ENCODE results near the gene FAM111A. TPM values are rescaled to one million over a fixed set of nuclear protein-coding genes. Genes with fewer than 3 reads are reported as not detected.
"Not testable (repeated sequence)": the region's sequence is repeated elsewhere in the genome, so short reads cannot be mapped to it uniquely, and the experiment has no call there.

FAM111A gene, protein sequence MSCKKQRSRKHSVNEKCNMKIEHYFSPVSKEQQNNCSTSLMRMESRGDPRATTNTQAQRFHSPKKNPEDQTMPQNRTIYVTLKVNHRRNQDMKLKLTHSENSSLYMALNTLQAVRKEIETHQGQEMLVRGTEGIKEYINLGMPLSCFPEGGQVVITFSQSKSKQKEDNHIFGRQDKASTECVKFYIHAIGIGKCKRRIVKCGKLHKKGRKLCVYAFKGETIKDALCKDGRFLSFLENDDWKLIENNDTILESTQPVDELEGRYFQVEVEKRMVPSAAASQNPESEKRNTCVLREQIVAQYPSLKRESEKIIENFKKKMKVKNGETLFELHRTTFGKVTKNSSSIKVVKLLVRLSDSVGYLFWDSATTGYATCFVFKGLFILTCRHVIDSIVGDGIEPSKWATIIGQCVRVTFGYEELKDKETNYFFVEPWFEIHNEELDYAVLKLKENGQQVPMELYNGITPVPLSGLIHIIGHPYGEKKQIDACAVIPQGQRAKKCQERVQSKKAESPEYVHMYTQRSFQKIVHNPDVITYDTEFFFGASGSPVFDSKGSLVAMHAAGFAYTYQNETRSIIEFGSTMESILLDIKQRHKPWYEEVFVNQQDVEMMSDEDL
- total RNA-seq (2014; rRNA removed; shearing (Covaris generic)): 84.4 and 95.2 TPM in 2 replicates

DNA sequence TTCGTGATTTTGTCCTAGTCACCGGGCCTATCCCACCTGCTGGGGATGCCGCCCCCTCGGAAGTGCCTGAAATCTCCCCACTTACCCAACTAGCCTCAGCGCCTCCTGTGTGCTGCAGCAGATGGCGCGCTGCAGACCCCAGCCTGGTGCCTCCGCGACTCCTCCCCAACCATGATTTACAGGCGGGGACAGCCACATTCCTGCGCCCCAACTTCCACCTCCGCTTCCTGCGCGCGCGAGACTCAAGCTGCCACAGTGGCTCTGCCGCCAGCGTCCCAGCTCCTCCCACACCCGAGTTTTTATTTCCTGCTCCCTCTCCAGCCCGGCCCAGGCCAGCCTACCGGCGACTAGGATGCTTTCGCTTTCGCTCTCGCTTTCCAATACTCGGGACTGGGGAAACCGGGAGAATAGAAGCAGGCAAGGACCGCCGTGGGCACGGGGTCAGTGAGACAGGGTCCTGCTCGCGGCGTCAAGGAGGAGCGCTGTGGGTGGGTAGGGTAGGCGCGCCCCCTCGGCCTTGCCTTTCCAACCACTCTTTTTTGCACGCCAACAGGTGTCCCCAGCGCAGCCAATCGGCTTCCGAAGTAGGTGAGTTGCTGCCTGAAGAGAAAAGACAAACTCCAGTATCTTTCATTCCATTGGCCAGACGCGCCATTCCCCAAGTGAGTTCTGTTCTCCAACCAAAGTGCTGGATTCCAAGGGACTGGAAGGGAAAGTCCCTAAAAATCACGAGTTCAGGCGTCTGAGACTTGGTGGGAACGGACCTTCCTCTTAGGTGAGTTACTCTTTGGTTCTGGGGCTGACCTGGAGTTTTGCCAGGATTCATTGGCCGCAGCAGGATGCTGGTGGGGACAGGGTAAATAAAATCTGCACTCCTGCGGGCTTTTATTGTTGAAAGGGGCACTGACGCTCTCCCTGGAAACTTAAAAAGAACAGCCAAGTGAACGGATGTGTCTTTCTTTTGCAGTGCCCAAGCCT lies at the start of gene FAM111A:
TSS of gene FAM111A (plus strand) at position 327 of the 978 bp plus-strand sequence. CDS start 6,017 bp downstream, outside the sequence.
- DNase-seq (ENCODE audit: low spot score): peak; percentile 91

DNA sequence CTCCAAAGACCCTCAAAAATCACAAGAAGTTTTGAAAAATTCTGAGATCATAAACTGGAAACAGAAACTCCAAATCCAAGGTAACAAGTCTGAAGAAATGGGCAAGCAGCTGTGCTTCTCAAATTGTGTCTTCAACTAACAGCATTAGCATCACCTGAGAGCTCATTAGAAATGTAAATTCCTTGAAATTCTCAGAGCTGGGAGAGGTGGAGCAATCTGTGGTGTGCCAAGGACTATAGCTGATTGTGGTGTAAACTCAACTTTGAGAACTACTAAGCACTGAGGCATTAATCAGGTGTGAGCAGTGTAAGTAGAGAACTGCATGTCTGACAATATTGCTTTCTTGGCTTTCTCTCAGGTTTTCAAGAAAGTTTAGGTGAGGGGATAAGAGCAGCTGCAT lies 49.1 kb upstream of the FAM111A start:
- not testable (repeated sequence) for DNase-seq (ENCODE audit: low spot score)

DNA sequence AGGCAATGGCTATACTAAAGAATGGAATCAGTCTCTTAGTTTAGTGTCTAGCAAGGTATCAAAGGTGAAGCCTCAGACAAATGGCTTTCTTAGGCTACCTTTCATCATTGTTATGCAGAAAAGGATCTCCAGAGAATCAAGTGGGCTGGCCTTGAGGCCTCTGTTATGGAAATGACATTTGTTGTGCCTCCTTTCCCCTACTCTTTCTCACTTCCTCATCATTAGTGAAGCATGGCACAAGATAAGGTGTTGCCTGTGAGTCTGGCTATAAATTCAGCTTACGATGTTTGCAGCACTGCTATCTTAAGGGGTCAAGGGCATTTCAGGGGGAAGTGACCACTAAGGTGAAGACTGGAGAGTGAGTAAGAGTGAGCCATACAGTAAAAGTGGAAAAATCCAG lies 47.4 kb upstream of the FAM111A start:
- not testable (repeated sequence) for DNase-seq (ENCODE audit: low spot score)

DNA sequence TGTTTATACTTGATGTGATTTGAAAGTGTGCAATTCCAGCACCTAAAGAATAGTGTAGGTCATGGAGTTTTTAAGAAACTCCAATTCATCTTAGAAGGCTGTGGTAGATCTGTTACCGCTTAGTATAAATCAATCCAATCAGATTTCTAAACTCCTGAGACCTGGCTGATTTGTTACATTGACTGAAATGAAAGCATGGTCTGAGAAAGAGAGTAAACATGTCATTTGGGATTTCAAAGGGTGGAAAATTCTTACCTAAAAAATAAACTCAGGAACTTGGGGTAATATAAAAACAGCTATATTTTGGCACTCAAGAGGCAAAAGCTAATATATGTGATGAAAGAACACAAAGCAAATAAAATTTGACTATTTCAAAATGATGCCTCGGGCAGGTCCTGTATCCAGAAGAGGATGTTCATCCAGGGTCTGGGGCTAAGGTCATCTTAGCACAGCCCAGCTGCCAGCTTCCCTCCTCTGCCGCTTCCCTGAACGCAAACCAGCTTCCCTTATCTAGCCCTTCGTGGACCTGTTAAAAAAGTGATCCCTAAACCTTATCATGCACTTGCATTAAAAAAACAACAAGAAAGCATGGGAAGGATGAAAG lies 46.6 kb upstream of the FAM111A start:
- not testable (repeated sequence) for DNase-seq (ENCODE audit: low spot score)

DNA sequence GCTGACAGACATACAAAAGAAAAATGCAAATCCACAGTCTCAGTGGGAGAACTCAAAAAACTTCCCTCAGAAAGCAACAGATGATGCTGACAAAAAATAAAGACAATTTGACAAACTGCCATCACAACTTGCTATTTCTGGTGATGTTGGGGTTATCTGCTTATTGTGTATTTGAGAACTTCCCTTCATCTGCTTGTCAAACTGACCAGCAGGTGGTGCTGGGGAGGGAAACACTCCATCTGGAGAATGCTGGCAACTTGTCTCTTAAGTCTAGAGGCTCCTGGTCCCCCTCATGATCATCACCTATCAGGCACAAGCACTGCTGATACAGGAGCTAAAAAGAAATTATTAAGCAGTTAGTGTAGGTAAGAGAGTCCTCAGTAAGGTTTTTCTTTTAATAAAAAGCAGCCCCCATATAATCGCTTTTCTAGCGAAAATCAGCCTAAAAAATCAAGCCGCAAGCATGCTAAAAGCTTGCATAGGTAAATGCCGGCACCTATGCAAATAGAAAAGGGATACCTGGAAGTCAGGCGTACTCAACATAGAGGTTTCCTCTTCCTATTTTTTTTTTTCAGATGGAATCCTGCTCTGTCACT lies 45.4 kb upstream of the FAM111A start:
- DNase-seq (ENCODE audit: low spot score): peak; percentile 38

DNA sequence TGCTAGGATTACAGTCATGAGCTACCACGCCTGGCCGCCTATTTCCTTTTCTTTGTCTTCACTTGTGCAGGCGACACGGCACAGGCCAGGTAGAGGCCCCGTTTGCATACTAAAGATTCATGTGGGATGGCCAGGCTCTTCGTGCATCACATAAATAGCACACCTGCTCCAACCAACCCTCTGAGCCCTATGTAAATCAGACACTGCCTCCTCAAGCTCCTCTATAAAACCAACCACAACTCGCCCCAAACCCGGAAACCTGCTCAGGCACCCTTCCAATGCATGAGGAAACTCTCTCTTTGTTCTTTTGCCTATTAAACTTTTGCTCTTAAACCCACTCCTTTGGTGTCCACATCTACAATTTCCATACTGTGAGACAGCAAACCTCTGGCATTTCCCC lies 44.7 kb upstream of the FAM111A start:
- DNase-seq (ENCODE audit: low spot score): not testable (repeated sequence)

DNA sequence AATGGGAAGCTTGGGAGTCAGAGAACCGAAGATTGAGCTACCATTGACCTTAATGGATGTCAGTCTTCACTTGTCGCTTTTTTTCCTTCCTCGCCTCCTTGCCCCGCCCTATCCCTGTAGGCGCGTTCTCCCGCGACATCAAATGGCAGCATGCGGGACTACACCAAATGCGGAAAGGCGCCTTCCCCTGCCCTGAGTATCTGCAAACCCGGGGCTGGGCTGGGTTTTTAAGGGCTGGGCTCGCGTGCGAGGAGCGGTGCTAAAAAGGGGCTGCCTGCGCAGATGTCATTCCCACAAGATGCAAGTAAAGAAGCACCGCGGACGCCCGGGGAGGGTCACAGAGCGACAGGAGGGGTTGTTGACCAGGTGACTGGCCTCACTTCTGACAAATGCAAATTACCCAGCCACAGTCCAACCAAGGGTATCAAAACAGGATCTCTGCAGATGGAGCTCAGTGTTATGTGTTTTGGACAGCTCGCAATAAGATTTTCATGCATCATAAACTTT lies 40.3 kb upstream of the FAM111A start:
- DNase-seq (ENCODE audit: low spot score): peak; percentile 11

DNA sequence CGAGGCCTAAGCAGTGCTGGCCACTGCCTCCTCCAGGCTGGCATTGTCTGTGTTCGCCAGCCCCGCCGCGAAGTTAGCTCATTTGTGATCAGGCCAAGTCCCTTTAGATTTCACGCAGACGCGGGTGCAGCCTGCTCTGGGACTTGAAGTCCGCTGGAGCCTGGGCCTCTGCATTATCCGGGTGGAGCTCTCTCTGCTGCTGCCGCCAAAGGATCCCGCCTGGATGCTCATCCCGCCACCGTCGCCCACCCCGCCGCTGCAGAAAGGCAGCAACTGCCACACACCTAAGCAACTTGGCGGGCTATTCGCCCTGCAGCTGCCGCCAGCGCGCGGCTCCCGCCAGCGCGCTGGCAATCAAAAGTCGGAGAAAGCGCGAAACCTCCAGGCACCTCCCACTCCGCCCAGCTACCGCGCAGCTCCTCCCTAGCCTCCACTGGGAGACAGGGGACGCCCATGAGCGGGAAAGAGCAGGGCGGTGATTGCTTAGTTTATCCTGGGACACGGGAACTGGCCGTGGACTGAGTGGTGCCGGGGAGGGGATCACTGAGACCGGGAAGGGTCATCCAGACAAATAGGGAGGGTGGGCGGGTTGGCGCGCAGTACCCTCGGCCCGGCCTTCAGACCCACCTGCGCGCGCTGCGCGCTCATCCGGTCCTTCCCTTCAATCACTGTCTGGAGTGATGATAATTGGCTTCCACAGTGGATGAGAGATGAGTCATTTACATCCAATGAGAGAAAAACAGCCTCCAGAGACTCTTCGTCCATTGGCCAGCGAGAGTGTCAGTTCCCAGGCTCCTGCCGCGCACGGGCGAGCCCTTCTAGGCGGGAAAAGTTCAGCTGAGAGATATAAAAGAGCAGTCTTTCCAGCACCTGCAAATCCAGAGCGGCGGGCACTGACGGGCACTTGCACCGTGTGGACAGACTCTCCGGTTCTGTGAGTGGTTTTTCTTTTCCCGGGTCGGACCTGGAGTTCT lies 36.0 kb upstream of the FAM111A start, which contains the start of gene FAM111B:
TSS of gene FAM111B (plus strand) at position 875 of the 974 bp plus-strand sequence. CDS start 2,389 bp downstream, outside the sequence.
- DNase-seq (ENCODE audit: low spot score): peak; percentile 92

DNA sequence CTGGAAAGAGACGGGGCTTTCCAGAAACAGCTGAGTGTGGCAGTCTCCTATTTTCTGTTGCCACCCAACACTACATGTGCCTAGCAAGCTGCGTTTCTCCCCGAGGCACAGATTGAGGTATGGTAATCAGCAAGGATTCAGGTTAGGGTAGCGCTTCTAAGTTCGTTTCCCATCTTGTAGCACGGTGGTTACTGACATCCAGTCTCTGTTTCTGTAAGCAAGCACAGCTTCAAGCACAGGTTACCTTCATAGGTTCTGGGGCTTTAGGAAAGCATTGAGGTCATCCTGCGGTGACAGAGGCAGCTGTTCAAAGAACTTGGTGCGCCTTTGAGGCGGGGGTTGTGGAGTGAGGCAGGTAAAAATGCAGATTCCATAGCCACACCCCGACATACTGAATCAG lies 34.9 kb upstream of the FAM111A start:
- not testable (repeated sequence) for DNase-seq (ENCODE audit: low spot score)

DNA sequence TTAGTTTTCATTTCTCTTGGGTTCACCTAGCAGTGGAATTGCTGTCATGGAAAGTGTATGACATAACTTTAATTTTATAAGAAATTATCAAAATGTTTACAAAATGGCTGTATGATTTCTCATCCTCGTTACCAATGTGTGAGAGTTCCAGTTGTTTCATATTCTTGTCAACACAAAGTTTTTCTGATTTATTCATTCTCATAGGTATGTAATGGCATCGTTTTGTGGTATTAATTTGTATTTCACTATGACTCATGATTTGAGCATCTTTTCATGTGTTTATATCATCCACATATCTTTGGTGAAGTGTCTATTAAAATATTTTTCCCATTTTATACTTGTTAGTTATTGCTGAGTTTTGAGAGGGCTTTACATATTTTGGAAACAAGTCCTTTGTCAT lies 30.2 kb upstream of the FAM111A start:
- DNase-seq (ENCODE audit: low spot score): no peak

DNA sequence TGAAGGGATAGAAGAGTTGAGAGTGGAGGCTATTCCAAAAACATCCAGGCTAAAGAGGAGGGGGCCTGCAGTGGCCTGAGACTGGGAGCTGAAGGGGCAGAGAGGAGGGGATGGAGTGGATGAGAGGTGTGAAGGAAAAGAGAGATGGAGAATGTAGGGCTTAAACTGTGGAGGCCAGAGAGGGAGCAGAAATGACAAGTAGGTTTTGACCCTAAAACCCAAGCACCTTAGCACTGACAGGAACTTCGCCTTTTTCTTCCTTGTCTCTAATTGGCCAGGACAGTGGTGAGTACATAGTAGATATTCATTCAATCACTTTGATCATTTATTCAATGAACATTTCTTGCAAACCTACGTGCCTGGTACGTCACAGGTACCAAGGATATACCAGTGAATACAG lies 28.3 kb upstream of the FAM111A start:
- DNase-seq (ENCODE audit: low spot score): no peak

DNA sequence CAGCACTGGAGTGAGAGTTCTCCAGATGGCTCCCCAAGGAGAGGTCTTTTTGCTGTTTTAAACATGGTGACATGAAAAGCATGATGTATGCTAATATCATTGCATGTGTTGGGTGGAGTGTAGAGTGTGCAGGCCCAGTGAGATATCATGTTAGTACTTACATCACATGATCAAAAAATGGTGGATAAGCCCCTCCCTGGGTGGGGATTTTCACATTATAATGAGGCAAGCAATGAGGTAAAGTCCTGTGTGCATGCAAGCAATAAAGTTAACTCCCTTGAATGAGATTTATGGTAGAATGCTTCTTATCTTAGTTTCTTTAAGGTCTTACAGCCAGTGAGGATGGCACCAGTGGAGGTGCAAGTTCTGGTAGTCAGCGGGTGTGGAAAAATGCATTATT lies 27.1 kb upstream of the FAM111A start:
- no peak for DNase-seq (ENCODE audit: low spot score)

DNA sequence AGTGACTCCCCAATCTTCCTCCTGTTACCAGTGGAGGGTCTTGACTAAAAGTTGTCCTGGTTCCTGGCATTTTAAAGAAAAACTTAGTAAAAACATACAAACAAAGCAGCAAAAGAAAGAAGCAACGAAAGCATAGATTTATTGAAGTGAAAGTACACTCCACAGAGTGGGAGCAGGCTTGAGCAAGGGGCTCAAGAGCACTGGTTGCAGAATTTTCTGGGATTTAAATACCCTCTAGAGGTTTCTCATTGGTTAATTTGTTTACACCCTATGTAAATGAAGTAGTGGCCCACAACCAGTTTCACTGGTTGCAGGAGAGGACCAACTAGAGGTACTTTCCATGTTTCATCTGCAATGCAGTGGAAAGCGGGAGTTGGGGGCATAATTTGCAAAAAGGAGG lies 24.9 kb upstream of the FAM111A start:
- DNase-seq (ENCODE audit: low spot score): no peak

DNA sequence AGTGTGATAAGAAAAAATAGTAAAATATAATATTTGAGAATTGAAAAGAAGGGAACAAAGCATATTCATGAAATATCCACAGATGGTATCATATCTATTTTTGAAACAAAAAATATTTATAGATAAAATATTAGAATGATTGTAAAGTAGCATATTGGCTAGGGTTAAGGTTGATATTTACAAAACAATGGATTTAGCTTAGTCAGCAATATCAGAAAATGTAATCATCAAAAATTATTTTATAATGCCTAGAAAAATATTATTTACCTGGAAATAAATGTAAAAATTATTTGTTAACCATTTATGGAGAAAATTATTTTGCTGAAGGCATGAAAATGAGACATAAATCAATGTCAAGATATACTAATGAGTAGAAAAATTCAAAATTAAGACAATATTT lies 22.8 kb upstream of the FAM111A start:
- no peak for DNase-seq (ENCODE audit: low spot score)

DNA sequence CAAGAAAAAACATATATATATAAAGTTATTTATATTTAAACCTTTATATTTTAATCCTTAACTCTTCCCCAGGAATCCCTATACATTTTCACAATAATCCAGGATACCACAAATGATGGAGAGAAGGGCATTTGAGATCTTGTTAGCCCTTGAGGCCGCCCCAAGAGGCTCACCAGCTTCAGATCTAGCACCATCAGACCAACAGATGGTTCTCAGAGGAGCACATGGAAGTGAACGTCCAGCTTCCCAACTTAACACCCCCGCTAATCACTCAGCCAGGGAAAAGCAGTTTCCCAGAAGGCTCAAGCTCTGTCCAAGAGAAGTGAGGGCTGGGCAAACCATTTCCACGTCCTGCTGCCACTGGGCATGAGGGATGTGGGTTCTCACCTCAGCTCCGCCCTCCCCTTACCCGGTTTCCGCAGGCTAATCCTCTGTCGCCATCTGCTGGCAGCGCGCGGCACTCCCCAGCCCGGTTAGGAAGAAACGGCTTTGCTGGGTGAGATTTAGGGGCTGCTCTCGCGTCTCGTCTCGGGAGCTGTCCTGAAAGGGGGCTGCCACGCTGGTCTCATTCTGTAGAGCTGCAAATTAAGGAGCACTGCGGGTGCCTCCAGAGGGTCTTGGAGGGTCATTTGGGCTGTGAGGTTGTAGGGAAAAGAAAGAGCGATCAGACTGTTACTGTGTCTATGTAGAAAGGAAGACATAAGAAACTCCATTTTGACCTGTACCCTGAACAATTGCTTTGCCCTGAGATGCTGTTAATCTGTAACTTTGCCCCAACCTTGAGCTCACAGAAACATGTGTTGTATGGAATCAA lies 6.8 kb upstream of the FAM111A start:
- DNase-seq (ENCODE audit: low spot score): peak; percentile 78

DNA sequence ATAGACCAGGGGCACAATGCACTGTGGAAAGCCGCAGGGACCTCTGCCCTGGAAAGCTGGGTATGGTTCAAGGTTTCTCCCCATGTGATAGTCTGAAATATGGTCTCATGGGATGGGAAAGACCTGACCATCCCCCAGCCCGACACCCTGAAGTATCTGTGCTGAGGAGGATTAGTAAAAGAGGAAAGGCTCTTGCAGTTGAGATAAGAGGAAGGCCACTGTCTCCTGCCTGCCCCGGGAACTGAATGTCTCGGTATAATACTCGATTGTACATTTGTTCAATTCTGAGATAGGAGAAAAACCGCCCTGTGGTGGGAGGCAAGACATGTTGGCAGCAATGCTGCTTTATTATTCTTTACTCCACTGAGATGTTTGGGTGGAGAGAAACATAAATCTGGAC lies 6.1 kb upstream of the FAM111A start:
- not testable (repeated sequence) for DNase-seq (ENCODE audit: low spot score)

DNA sequence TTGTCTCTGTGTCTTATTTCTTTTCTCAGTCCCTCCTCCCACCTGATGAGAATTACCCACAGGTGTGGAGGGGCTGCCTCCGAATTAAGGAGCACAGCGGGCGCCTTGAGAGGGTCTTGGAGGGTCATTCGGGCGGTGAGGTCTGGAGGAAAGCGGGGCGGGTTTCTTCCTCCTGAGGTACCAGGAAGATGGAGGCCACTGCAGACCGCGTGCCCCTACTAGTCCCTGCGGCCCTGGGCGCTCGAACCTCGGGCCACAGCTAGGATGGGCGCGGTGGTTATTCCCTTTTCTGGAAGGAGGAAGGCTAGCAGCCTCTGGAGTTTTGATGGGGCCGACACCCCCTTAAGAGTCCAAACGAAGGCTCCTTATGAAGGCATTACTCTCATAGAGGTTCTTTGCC lies 5.5 kb upstream of the FAM111A start:
- no peak for DNase-seq (ENCODE audit: low spot score)

DNA sequence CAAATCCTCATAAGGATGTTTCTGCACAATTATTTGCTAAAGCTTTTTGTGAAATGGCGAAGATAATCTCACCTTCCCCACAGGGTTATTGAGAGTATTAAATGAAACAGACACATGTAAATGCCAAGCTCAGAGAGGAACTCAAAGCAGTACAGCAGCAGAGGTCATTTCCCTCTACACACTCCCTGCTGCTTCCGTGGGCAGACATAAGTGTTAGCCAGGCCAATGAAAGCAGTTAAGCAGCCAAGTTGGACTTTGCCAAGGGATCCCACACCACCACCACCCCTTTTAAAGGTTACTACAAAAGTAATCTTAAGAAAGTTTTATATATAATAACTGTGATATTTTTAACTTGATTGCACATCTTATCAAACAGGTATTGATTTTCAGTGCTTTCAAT lies 4.0 kb upstream of the FAM111A start:
- no peak for DNase-seq (ENCODE audit: low spot score)

DNA sequence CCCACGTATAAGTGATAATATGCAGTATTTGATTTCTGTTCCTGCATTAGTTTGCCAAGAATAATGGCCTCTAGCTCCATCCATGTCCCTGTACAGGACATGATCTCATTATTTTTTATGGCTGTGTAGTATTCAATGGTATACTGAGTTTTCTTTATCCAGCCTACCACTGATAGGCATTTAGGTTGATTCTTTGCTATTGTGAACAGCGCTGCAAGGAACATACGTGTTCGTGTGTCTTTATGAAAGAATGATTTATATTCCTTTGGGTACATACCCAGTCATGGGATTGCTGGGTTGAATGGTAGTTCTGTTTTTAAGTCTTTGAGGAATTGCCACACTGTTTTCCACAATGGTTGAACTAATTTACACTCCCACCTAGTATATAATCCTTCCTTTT lies 1.5 kb upstream of the FAM111A start:
- DNase-seq (ENCODE audit: low spot score): no peak

All from H4 (cell line).